Measurements from ENCODE around the gene TRIOBP. TPM values are rescaled to one million over a fixed set of nuclear protein-coding genes. Genes with fewer than 3 reads are reported as not detected.

TRIOBP gene
- total RNA-seq, 1 experiment from 2014 or later, result 137 TPM

DNA sequence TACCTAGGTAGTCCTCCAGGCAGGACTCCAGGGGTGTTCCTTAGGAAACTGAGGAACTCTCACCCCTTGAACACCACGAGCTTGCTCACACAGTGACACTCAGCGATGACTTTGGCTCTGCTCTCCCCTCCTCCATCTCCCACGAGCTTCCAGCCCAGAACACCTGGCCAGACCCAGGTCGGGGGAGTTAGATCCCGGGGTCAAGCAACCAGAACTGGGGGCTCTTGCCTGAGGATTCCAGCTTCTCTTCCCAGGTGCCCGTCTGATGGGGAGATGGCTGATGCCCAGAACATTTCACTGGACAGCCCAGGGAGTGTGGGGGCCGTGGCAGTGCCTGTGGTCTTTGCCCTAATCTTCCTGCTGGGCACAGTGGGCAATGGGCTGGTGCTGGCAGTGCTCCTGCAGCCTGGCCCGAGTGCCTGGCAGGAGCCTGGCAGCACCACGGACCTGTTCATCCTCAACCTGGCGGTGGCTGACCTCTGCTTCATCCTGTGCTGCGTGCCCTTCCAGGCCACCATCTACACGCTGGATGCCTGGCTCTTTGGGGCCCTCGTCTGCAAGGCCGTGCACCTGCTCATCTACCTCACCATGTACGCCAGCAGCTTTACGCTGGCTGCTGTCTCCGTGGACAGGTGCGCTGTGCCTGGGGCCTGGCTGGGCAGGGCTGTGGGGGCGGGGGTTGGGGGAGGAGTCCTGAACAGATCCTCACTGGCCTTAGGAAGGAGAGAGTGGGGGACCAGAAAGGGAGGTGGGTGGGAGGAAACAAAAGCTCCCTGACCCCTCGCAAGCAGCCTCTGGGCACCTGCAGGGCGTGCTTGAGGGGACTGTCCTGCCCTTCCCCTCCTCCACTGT is 126.5 kb downstream of the TRIOBP start, which contains the start of gene GALR3:
Gene GALR3, plus strand, starts transcription at position 249 of the 852 bp plus-strand sequence. Its CDS starts 25 bp downstream, at position 274.
- DNase-seq (ENCODE audit: low read depth), result no peak

DNA sequence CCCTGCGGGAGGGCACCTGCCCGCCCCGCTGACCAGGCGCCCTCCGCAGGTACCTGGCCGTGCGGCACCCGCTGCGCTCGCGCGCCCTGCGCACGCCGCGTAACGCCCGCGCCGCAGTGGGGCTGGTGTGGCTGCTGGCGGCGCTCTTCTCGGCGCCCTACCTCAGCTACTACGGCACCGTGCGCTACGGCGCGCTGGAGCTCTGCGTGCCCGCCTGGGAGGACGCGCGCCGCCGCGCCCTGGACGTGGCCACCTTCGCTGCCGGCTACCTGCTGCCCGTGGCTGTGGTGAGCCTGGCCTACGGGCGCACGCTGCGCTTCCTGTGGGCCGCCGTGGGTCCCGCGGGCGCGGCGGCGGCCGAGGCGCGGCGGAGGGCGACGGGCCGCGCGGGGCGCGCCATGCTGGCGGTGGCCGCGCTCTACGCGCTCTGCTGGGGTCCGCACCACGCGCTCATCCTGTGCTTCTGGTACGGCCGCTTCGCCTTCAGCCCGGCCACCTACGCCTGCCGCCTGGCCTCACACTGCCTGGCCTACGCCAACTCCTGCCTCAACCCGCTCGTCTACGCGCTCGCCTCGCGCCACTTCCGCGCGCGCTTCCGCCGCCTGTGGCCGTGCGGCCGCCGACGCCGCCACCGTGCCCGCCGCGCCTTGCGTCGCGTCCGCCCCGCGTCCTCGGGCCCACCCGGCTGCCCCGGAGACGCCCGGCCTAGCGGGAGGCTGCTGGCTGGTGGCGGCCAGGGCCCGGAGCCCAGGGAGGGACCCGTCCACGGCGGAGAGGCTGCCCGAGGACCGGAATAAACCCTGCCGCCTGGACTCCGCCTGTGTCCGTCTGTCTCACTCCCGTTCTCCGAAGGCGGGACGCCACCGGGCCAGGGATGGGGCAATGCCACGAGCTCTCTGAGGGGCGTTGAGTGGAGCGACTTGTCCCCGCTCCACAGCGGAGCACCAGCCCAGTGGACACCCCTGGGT is 128.1 kb downstream of the TRIOBP start:
- no peak for DNase-seq (ENCODE audit: low read depth)

Other genes with a start within 250 kb of the TRIOBP start
- gene MFNG, start 210.7 kb upstream of the TRIOBP start, total RNA-seq (2014; rRNA removed), result 0.17 and 1.3 TPM in 2 replicates
- 22.4 and 23.0 TPM in 2 replicates for gene CARD10, start 177.6 kb upstream of the TRIOBP start, total RNA-seq (2014; rRNA removed)
- 49.0 and 52.9 TPM in 2 replicates for gene CDC42EP1, start 136.6 kb upstream of the TRIOBP start, total RNA-seq (2014; rRNA removed)
- not detected in 2 replicates for gene LGALS2, start 117.0 kb upstream of the TRIOBP start, total RNA-seq (2014; rRNA removed)
- 53.3 and 58.4 TPM in 2 replicates for gene GGA1, start 88.2 kb upstream of the TRIOBP start, total RNA-seq (2014; rRNA removed)
- 1.7 and 3.5 TPM in 2 replicates for gene SH3BP1, start 57.4 kb upstream of the TRIOBP start, total RNA-seq (2014; rRNA removed)
- gene PDXP, start 38.3 kb upstream of the TRIOBP start, total RNA-seq (2014; rRNA removed), result 38.7 and 45.1 TPM in 2 replicates
- gene LGALS1, start 21.4 kb upstream of the TRIOBP start, total RNA-seq (2014; rRNA removed), result 5,161 and 10,139 TPM in 2 replicates
- 45.1 and 53.9 TPM in 2 replicates for gene NOL12, start 10.7 kb upstream of the TRIOBP start, total RNA-seq (2014; rRNA removed)
- 21.2 and 23.4 TPM in 2 replicates for gene GCAT, start 110.9 kb downstream of the TRIOBP start, total RNA-seq (2014; rRNA removed)
- gene GALR3, start 126.3 kb downstream of the TRIOBP start, total RNA-seq (2014; rRNA removed), result not detected in 2 replicates
- 49.5 and 55.0 TPM in 2 replicates for gene ANKRD54, start 147.3 kb downstream of the TRIOBP start, total RNA-seq (2014; rRNA removed)
- 311 and 345 TPM in 2 replicates for gene EIF3L, start 152.4 kb downstream of the TRIOBP start, total RNA-seq (2014; rRNA removed)
- 52.0 and 54.6 TPM in 2 replicates for gene MICALL1, start 209.2 kb downstream of the TRIOBP start, total RNA-seq (2014; rRNA removed)